HG02981 (cell line): ENCODE data around the gene THADA.
"Not testable (repeated sequence)": the region's sequence is repeated elsewhere in the genome, so short reads cannot be mapped to it uniquely, and the experiment has no call there.

Source experiments
- ATAC-seq: cut with Tn5 transposase; IDR thresholded peaks from one replicate; pipeline ENCODE4 v1.9.1; 2021; ENCODE audit warnings: mild to moderate bottlenecking, moderate library complexity; ENCODE audit not compliant: unreplicated experiment

Gene THADA

GRCh38 chr2:43198263-43198662 lies 397.6 kb downstream of the THADA start:
- no peak for ATAC-seq

- no peak for ATAC-seq
Measured at GRCh38 chr2:43197588-43197896, 398.3 kb downstream of the THADA start.

GRCh38 chr2:43196768-43197587 lies 398.9 kb downstream of the THADA start:
- no peak for ATAC-seq

GRCh38 chr2:43194121-43194869 lies 401.5 kb downstream of the THADA start:
- ATAC-seq = peak; percentile 48

- ATAC-seq = no peak
Measured at GRCh38 chr2:43193652-43194120, 402.2 kb downstream of the THADA start.

GRCh38 chr2:43192744-43193651 lies 402.8 kb downstream of the THADA start:
- ATAC-seq = no peak

- no peak for ATAC-seq
Measured at GRCh38 chr2:43191947-43192516, 403.8 kb downstream of the THADA start.

- ATAC-seq = no peak
Measured at GRCh38 chr2:43190311-43191052, 405.4 kb downstream of the THADA start.

- not testable (repeated sequence) for ATAC-seq
Measured at GRCh38 chr2:43189861-43190260, 406.0 kb downstream of the THADA start.

GRCh38 chr2:43188561-43189386 lies 407.1 kb downstream of the THADA start:
- no peak for ATAC-seq

GRCh38 chr2:43186679-43187374 lies 409.0 kb downstream of the THADA start:
- no peak for ATAC-seq

- ATAC-seq = no peak
Measured at GRCh38 chr2:43186321-43186678, 409.5 kb downstream of the THADA start.

GRCh38 chr2:43185146-43185545 lies 410.7 kb downstream of the THADA start:
- no peak for ATAC-seq

- no peak for ATAC-seq
Measured at GRCh38 chr2:43184339-43184895, 411.4 kb downstream of the THADA start.

GRCh38 chr2:43183743-43184142 lies 412.1 kb downstream of the THADA start:
- no peak for ATAC-seq

- ATAC-seq = no peak
Measured at GRCh38 chr2:43180897-43181296, 414.9 kb downstream of the THADA start.
